Keratinocyte (primary cell): ENCODE results near the gene ZFPM1. TPM values are rescaled to one million over a fixed set of nuclear protein-coding genes. Genes with fewer than 3 reads are reported as not detected.
A peak's percentile ranks its signal among the peaks of the same experiment; 100 is the strongest.

Experiments used
- DNase-seq: peaks from one replicate; pipeline ENCODE4 v3.0.0-alpha.2; 2011; ENCODE audit warnings: low read depth, missing footprints, low spot score
- FAIRE-seq: peaks from 2 replicates; lab custom pipeline; 2011; peaks lifted over from hg19 to GRCh38; lab: Jason Lieb, UNC
- H2AFZ ChIP-seq: 2 replicates; pipeline ENCODE4 v1.6.0; 2012; ENCODE audit warnings: low read length, control low read depth, inconsistent platforms; ENCODE audit not compliant: control insufficient read depth
- H3K27ac ChIP-seq: 2 replicates; pipeline ENCODE4 v1.5.1; 2011; ENCODE audit warnings: low read length; ENCODE audit not compliant: control insufficient read depth, insufficient read depth
- H3K27me3 ChIP-seq: 3 replicates; pipeline ENCODE4 v1.6.0; 2011; ENCODE audit warnings: low read length; ENCODE audit not compliant: control insufficient read depth, insufficient read depth; ENCODE audit errors: extremely low read depth
- H3K36me3 ChIP-seq, 2 experiments: 2 replicates in 1 of 2; 3 replicates in 1 of 2; pipeline ENCODE4 v1.5.1; 2011; ENCODE audit warnings: low read length in 2 of 2, mild to moderate bottlenecking in 1 of 2; ENCODE audit not compliant: control insufficient read depth in 2 of 2, insufficient read depth in 2 of 2; ENCODE audit errors: extremely low read depth in 1 of 2
- H3K4me1 ChIP-seq: 3 replicates; pipeline ENCODE4 v1.5.1; 2011; ENCODE audit warnings: low read length; ENCODE audit not compliant: control insufficient read depth, insufficient read depth; ENCODE audit errors: extremely low read depth
- H3K4me2 ChIP-seq: 3 replicates; pipeline ENCODE4 v1.6.0; 2011; ENCODE audit warnings: low read depth, low read length; ENCODE audit not compliant: control insufficient read depth, insufficient read depth; ENCODE audit errors: extremely low read depth
- H3K4me3 ChIP-seq, 3 experiments: fragments of 200-600 bp in 1 of 3; sonication (generic) in 1 of 3; 2 replicates in 2 of 3; 3 replicates in 1 of 3; pipeline ENCODE4 v1.5.1; 2011 to 2016; ENCODE audit warnings: low read length in 3 of 3, mild to moderate bottlenecking in 3 of 3, control low read depth in 2 of 3, inconsistent platforms in 1 of 3, low read depth in 1 of 3, mixed read lengths in 1 of 3, mixed run types in 1 of 3, moderate library complexity in 1 of 3; ENCODE audit not compliant: control insufficient read depth in 2 of 3, insufficient read depth in 2 of 3; ENCODE audit errors: extremely low read depth in 1 of 3
- H3K79me2 ChIP-seq: 2 replicates; pipeline ENCODE4 v1.6.0; 2012; ENCODE audit warnings: low read length; ENCODE audit not compliant: control insufficient read depth, insufficient read depth
- H3K9ac ChIP-seq: 3 replicates; pipeline ENCODE4 v1.6.0; 2011; ENCODE audit warnings: low read length; ENCODE audit not compliant: control insufficient read depth, insufficient read depth; ENCODE audit errors: extremely low read depth
- H3K9me1 ChIP-seq: 3 replicates; pipeline ENCODE4 v1.6.0; 2011; ENCODE audit warnings: low read length; ENCODE audit not compliant: control insufficient read depth, insufficient read depth; ENCODE audit errors: extremely low read depth
- H3K9me3 ChIP-seq: 2 replicates; pipeline ENCODE4 v1.5.1; 2012; ENCODE audit warnings: low read depth, low read length; ENCODE audit not compliant: control insufficient read depth
- H4K20me1 ChIP-seq: 3 replicates; pipeline ENCODE4 v1.6.0; 2011; ENCODE audit warnings: low read length; ENCODE audit not compliant: control insufficient read depth, insufficient read depth; ENCODE audit errors: extremely low read depth
- CTCF ChIP-seq, 3 experiments: IDR thresholded peaks in 1 of 3; conservative IDR thresholded peaks in 1 of 3; optimal IDR thresholded peaks in 1 of 3; 2 replicates in 2 of 3; 3 replicates in 1 of 3; pipeline versions ENCODE3 to v1.5.1; 2011; ENCODE audit warnings: low read length in 3 of 3, mild to moderate bottlenecking in 3 of 3, moderate library complexity in 2 of 3, control low read depth in 1 of 3, inconsistent platforms in 1 of 3; ENCODE audit not compliant: insufficient read depth in 2 of 3; ENCODE audit errors: extremely low read depth in 1 of 3
- EZH2 ChIP-seq: IDR thresholded peaks from one replicate; pipeline ENCODE4 v1.6.1; 2012; ENCODE audit warnings: inconsistent platforms, mild to moderate bottlenecking, low read length, moderate library complexity
- dilution Hi-C: fragments of 300-500 bp; cut with MboI; formaldehyde crosslinking; loops from one replicate; pipeline ENCODE4 v1.7.0; 2020; ENCODE audit warnings: low sequenced_read_pairs; ENCODE audit not compliant: extremely low pct_ligation_motif_present
- polyA plus RNA-seq, 5 experiments: library from polyadenylated mRNA; depleted of rRNA in 3 of 5; stranded (reverse) in 3 of 5; stranded (forward) in 1 of 5; unstranded in 1 of 5; fragments of >200 nt; gene quantifications; 1 replicate in 1 of 5; 2 replicates in 3 of 5; 3 replicates in 1 of 5; pipeline versions ENCODE4 v1.2.1 to v1.2.3, GENCODE V29; 2011 to 2012; ENCODE audit warnings: missing spikeins in 2 of 5, low read depth in 1 of 5, low replicate concordance in 1 of 5

Gene ZFPM1
- polyA plus RNA-seq, 1 donor (not counting 4 experiments of a cell fraction or from before 2014, with no cell fraction given) = 0.42 TPM

- dilution Hi-C loops = no loop called here
Observed at GRCh38 chr16:88568710-88569613, 115.9 kb downstream of the ZFPM1 start.

GRCh38 chr16:88569614-88569984, 116.5 kb downstream of the ZFPM1 start:
- H3K4me1 ChIP-seq = peaks cover 17% of the 10 kb centered on the region
- H3K27ac ChIP-seq = peak overlapping the region; percentile 52
- DNase-seq (no peak), FAIRE-seq (no peak)
- no peaks in the 10 kb centered on the region for H3K9me1 ChIP-seq
- H3K79me2 ChIP-seq = peaks cover 43% of the 10 kb centered on the region
- H3K27me3 ChIP-seq = no peaks in the 10 kb centered on the region
- TF ChIP-seq CTCF (optimal IDR thresholded peaks at IDR 0.05 in 1 of 3, IDR thresholded peaks at IDR 0.05 in 1 of 3, conservative IDR thresholded peaks at IDR 0.05 in 1 of 3; ENCODE audit: extremely low read depth in 1 of 3, insufficient read depth in 2 of 3, low read length in 3 of 3) = no peak
- no peak for TF ChIP-seq EZH2
- H3K9ac ChIP-seq = peak overlapping the region; percentile 85
- H3K36me3 ChIP-seq = peaks cover 0 to 1% of the 10 kb centered on the region in 2 experiments
- peak overlapping the region; percentile 93 for H3K4me2 ChIP-seq
- peak overlapping the region; percentile 71 to 92 (median 88) for H3K4me3 ChIP-seq
- dilution Hi-C loops = no loop called here
- H3K9me3 ChIP-seq = no peaks in the 10 kb centered on the region
- H2AFZ ChIP-seq = peak overlapping the region; percentile 92
- no peaks in the 10 kb centered on the region for H4K20me1 ChIP-seq

More at GRCh38 chr16:88568710-88569613, 115.9 kb downstream of the ZFPM1 start:
- Histone ChIP-seq H3K27me3 (no peaks in the 10 kb centered on the region), H3K4me2 (peak overlapping the region; percentile 93), H3K9me3 (no peaks in the 10 kb centered on the region), H3K36me3 (peaks cover 0 to under 1% of the 10 kb centered on the region in 2 experiments), H4K20me1 (no peaks in the 10 kb centered on the region), H2AFZ (peak overlapping the region; percentile 92), H3K4me1 (peaks cover 17% of the 10 kb centered on the region), H3K9ac (peak overlapping the region; percentile 85), H3K9me1 (no peaks in the 10 kb centered on the region), H3K27ac (peak overlapping the region; percentile 52), H3K4me3 (peak overlapping the region; percentile 71 to 92 (median 88)), H3K79me2 (peaks cover 38% of the 10 kb centered on the region)
- TF ChIP-seq CTCF (optimal IDR thresholded peaks at IDR 0.05 in 1 of 3, IDR thresholded peaks at IDR 0.05 in 1 of 3, conservative IDR thresholded peaks at IDR 0.05 in 1 of 3; ENCODE audit: extremely low read depth in 1 of 3, insufficient read depth in 2 of 3, low read length in 3 of 3) = no peak
- TF ChIP-seq EZH2 = no peak
- DNase-seq (no peak), FAIRE-seq (no peak)
